IMR-90 (cell line): Measurements from ENCODE around the gene PREP. TPM values are rescaled to one million over a fixed set of nuclear protein-coding genes. Genes with fewer than 3 reads are reported as not detected.

ENCODE experiments used
- ATAC-seq: fragments of 200-7000 bp; cut with Tn5 transposase; 2 replicates; pipeline ENCODE4 v1.9.1; 2020; ENCODE audit warnings: low read depth, mild to moderate bottlenecking, moderate library complexity
- BruUV-seq: library from RNA; stranded (reverse); fragments of 400-500 nt; replicated peaks from 2 replicates; lab custom pipeline; 2021; lab: Mats Ljungman, UMichigan
- CTCF ChIA-PET: fragments of 300-600 bp; formaldehyde crosslinking; extraction: SDS; loops from one replicate; lab custom pipeline; 2021; ENCODE audit warnings: antibody characterized with exemption; lab: Yijun Ruan, JAX
- POLR2A ChIA-PET: fragments of 300-600 bp; sonication (Branson Sonifier 250); formaldehyde crosslinking; loops from one replicate; lab custom pipeline; 2022; ENCODE audit warnings: antibody characterized with exemption; ENCODE audit not compliant: unreplicated experiment; lab: Charles Lee
- DNase-seq: peaks from one replicate; pipeline ENCODE4 v3.0.0; 2013
- H2AFZ ChIP-seq: replicated peaks from 2 replicates; pipeline ENCODE3; 2013; ENCODE audit warnings: low read length, mild to moderate bottlenecking; ENCODE audit not compliant: poor library complexity
- H2AK5ac ChIP-seq: 2 replicates; pipeline ENCODE4 v1.6.1; 2013; ENCODE audit warnings: low read depth, low read length, inconsistent platforms
- H2AK9ac ChIP-seq: replicated peaks from 2 replicates; pipeline ENCODE3; 2013; ENCODE audit warnings: mild to moderate bottlenecking, low read depth, low read length, moderate library complexity; ENCODE audit not compliant: poor library complexity
- H2BK120ac ChIP-seq: 2 replicates; pipeline ENCODE4 v1.6.1; 2013; ENCODE audit warnings: low read depth, low read length, inconsistent platforms
- H2BK15ac ChIP-seq: 3 replicates; pipeline ENCODE4 v1.6.1; 2013; ENCODE audit warnings: low read depth, low read length, inconsistent platforms
- H2BK20ac ChIP-seq: 2 replicates; pipeline ENCODE4 v1.6.1; 2013; ENCODE audit warnings: low read depth, mild to moderate bottlenecking, inconsistent platforms, low read length, moderate library complexity
- H2BK5ac ChIP-seq: 2 replicates; pipeline ENCODE4 v1.6.1; 2013; ENCODE audit warnings: mild to moderate bottlenecking, low read depth, low read length, inconsistent platforms; ENCODE audit not compliant: poor library complexity, severe bottlenecking
- H3K14ac ChIP-seq: replicated peaks from 2 replicates; pipeline ENCODE4 v1.6.1; 2013; ENCODE audit warnings: low read depth, low read length, inconsistent platforms
- H3K18ac ChIP-seq: 2 replicates; pipeline ENCODE4 v1.6.1; 2013; ENCODE audit warnings: low read depth, low read length, control low read depth
- H3K23ac ChIP-seq: 2 replicates; pipeline ENCODE4 v1.6.1; 2013; ENCODE audit warnings: low read depth, low read length, inconsistent platforms
- H3K27ac ChIP-seq: 2 replicates; pipeline ENCODE4 v1.5.1; 2013; ENCODE audit warnings: mild to moderate bottlenecking, control low read depth, low read length; ENCODE audit not compliant: insufficient read depth
- H3K27me3 ChIP-seq: 2 replicates; pipeline ENCODE4 v1.6.1; 2013; ENCODE audit warnings: low read length; ENCODE audit not compliant: control insufficient read depth, insufficient read depth
- H3K36me3 ChIP-seq: 2 replicates; pipeline ENCODE4 v1.6.1; 2013; ENCODE audit warnings: low read length, mixed read lengths; ENCODE audit not compliant: control insufficient read depth, insufficient read depth
- H3K4ac ChIP-seq: 2 replicates; pipeline ENCODE4 v1.6.1; 2013; ENCODE audit warnings: low read depth, low read length, inconsistent platforms
- H3K4me1 ChIP-seq: 2 replicates; pipeline ENCODE4 v1.6.1; 2013; ENCODE audit warnings: low read length, mixed read lengths; ENCODE audit not compliant: control insufficient read depth, insufficient read depth
- H3K4me2 ChIP-seq: 2 replicates; pipeline ENCODE4 v1.6.1; 2013; ENCODE audit warnings: low read depth, mild to moderate bottlenecking, control low read depth, low read length, moderate library complexity
- H3K4me3 ChIP-seq: 2 replicates; pipeline ENCODE4 v1.5.1; 2013; ENCODE audit warnings: low read depth, mild to moderate bottlenecking, control low read depth, low read length, moderate library complexity; ENCODE audit not compliant: insufficient read depth
- H3K56ac ChIP-seq: 2 replicates; pipeline ENCODE4 v1.6.1; 2013; ENCODE audit warnings: low read length, inconsistent platforms; ENCODE audit not compliant: insufficient read depth; ENCODE audit errors: extremely low read depth
- H3K79me1 ChIP-seq, 2 experiments: 2 replicates each; pipeline ENCODE4 v1.6.1; 2013; ENCODE audit warnings: low read length in 2 of 2, inconsistent platforms in 1 of 2, low read depth in 1 of 2
- H3K9ac ChIP-seq: 2 replicates; pipeline ENCODE4 v1.6.1; 2013; ENCODE audit warnings: low read depth, low read length, control low read depth
- H3K9me1 ChIP-seq: 2 replicates; pipeline ENCODE4 v1.6.1; 2013; ENCODE audit warnings: low read length, inconsistent platforms; ENCODE audit not compliant: insufficient read depth
- H3K9me3 ChIP-seq: 2 replicates; pipeline ENCODE4 v1.6.1; 2013; ENCODE audit warnings: low read length; ENCODE audit not compliant: control insufficient read depth, insufficient read depth
- H4K20me1 ChIP-seq: 2 replicates; pipeline ENCODE4 v1.6.1; 2013; ENCODE audit warnings: low read length, inconsistent platforms; ENCODE audit not compliant: insufficient read depth
- H4K5ac ChIP-seq: 2 replicates; pipeline ENCODE4 v1.6.1; 2013; ENCODE audit warnings: mild to moderate bottlenecking, low read depth, low read length, control low read depth
- H4K8ac ChIP-seq, 2 experiments: 2 replicates each; pipeline ENCODE4 v1.6.1; 2013; ENCODE audit warnings: low read depth in 2 of 2, low read length in 2 of 2, control low read depth in 1 of 2, inconsistent platforms in 1 of 2
- H4K91ac ChIP-seq: 2 replicates; pipeline ENCODE4 v1.6.1; 2013; ENCODE audit warnings: low read depth, low read length, inconsistent platforms; ENCODE audit not compliant: insufficient read depth
- CEBPB ChIP-seq: IDR thresholded peaks from 2 replicates; pipeline ENCODE4 v1.6.1; 2012; ENCODE audit warnings: low read depth, low read length, improper control_type of control experiment
- ELK1 ChIP-seq: fragments of 150-350 bp; IDR thresholded peaks from 2 replicates; pipeline ENCODE4 v1.6.1; 2016; ENCODE audit warnings: low read depth, mild to moderate bottlenecking, low read length, moderate library complexity, borderline replicate concordance
- MAZ ChIP-seq: IDR thresholded peaks from 2 replicates; pipeline ENCODE4 v1.6.1; 2012; ENCODE audit warnings: low read depth, mild to moderate bottlenecking, low read length, improper control_type of control experiment, moderate library complexity, borderline replicate concordance
- MXI1 ChIP-seq: IDR thresholded peaks from 2 replicates; pipeline ENCODE4 v1.6.1; 2012; ENCODE audit warnings: low read depth, mild to moderate bottlenecking, low read length, moderate library complexity, borderline replicate concordance
- NFE2L2 ChIP-seq: fragments of 150-350 bp; IDR thresholded peaks from 2 replicates; pipeline ENCODE4 v1.6.1; 2016; ENCODE audit warnings: low read depth, mild to moderate bottlenecking, low read length
- RCOR1 ChIP-seq: IDR thresholded peaks from 2 replicates; pipeline ENCODE4 v1.6.1; 2012; ENCODE audit warnings: mild to moderate bottlenecking, low read length, improper control_type of control experiment; ENCODE audit not compliant: insufficient replicate concordance
- RFX5 ChIP-seq: IDR thresholded peaks from 2 replicates; pipeline ENCODE4 v1.8.0; 2012; ENCODE audit warnings: low read depth, mild to moderate bottlenecking, low read length, moderate library complexity
- SMC3 ChIP-seq: fragments of 150-350 bp; IDR thresholded peaks from 2 replicates; pipeline ENCODE4 v1.6.1; 2016; ENCODE audit warnings: low read depth, mild to moderate bottlenecking, antibody characterized with exemption, low read length, moderate library complexity
- USF2 ChIP-seq: fragments of 150-350 bp; IDR thresholded peaks from 2 replicates; pipeline ENCODE4 v1.6.1; 2017; ENCODE audit warnings: mild to moderate bottlenecking, antibody characterized with exemption, low read length, low read depth
- WGBS, 2 experiments: methylation state at CpG; one replicate each; pipeline versions ENCODE4 v1.1.5 to v1.1.7; 2013; ENCODE audit warnings: missing lambda C conversion rate in 2 of 2; ENCODE audit not compliant: insufficient read length in 1 of 2; ENCODE audit errors: extremely low coverage in 2 of 2; 5-methylcytosine and 5-hydroxymethylcytosine counted together
- dilution Hi-C: fragments of 300-500 bp; cut with HindIII; formaldehyde crosslinking; loops from one replicate; pipeline ENCODE4 v1.14.3; 2018; ENCODE audit warnings: low sequenced_read_pairs; ENCODE audit not compliant: unreplicated experiment
- in situ Hi-C: fragments of 300-500 bp; cut with MboI; formaldehyde crosslinking; loops from 3 replicates; pipeline ENCODE4 v1.14.3; 2019; ENCODE audit warnings: low sequenced_read_pairs, inconsistent platforms, mixed read lengths
- intact Hi-C: fragments of 100-400 bp; cut with micrococcal nuclease; formaldehyde crosslinking; loops from 2 replicates; pipeline ENCODE4 v1.10.0; 2022
- polyA plus RNA-seq, 3 experiments: library from polyadenylated mRNA; depleted of rRNA; stranded (reverse); fragments of >200 nt; gene quantifications; 2 replicates each; pipeline ENCODE4 v1.2.3, GENCODE V29; 2012; ENCODE audit warnings: low replicate concordance in 1 of 3
- total RNA-seq: library from RNA; depleted of rRNA; stranded (reverse); fragments of >200 nt; gene quantifications from 2 replicates; pipeline ENCODE4 v1.2.3, GENCODE V29; 2012
- TF ChIP-seq, protein P1 (sequence below): conservative IDR thresholded peaks from 2 replicates; pipeline ENCODE4 v1.5.1; 2012; ENCODE audit warnings: mild to moderate bottlenecking, low read depth, low read length, improper control_type of control experiment

PREP gene
- total and polyA plus RNA-seq, 2 of the 4 experiments (the other 2 are of a cell fraction) = 21.0 to 25.7 TPM

DNA sequence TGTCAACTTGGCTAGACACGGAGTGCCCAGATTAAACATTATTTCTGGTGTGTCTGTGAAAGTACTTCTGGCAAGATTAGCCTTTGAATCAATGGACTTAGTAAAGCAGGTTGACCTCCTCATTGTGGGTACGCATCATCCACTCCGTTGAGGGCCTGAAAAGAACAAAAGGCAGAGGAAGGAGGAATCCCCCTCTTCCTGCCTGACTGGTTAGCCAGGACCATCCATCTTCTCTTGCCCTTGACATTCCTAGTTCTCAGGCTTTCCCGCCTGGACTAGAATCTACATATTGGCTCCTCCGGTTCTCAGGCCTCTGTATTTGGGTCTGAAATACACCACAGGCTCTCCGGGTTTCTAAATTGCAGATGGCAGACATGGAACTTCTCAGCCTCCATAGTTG is 149.1 kb downstream of the PREP start:
- ChIA-PET CTCF (no interaction called here), POLR2A (no interaction called here)
- WGBS, 2 experiments = 67% methylated on average over 2 of the region's 6 CpGs; no CpG with 5 or more reads in 1 of the 2 experiments
- H4K5ac ChIP-seq = no peak overlapping the region
- in situ Hi-C loops = no loop called here
- no peaks in the 10 kb centered on the region for H3K79me1 ChIP-seq
- H3K18ac ChIP-seq = no peak overlapping the region
- intact Hi-C loops = no loop called here
- no peaks in the 10 kb centered on the region; the same call in 1 of the 2 replicates for H3K27me3 ChIP-seq
- dilution Hi-C loops = no loop called here
- no peak overlapping the region for H2BK120ac ChIP-seq
- no peak overlapping the region for H2BK20ac ChIP-seq
- no peak overlapping the region for H4K8ac ChIP-seq
- no peak overlapping the region for H3K23ac ChIP-seq
- no peak overlapping the region for H4K91ac ChIP-seq
- H2BK5ac ChIP-seq = no peak overlapping the region
- H2BK15ac ChIP-seq = no peak overlapping the region
- no peak overlapping the region for H3K56ac ChIP-seq
- BruUV-seq = no TSS peak
- no peaks in the 10 kb centered on the region for H3K4me1 ChIP-seq
- no peak overlapping the region for H3K4me3 ChIP-seq
- H2AK5ac ChIP-seq = no peak overlapping the region
- H3K4me2 ChIP-seq = no peak overlapping the region
- no peak overlapping the region for H2AFZ ChIP-seq
- no peaks in the 10 kb centered on the region for H3K36me3 ChIP-seq
- TF ChIP-seq RFX5 = no peak
- no peak for TF ChIP-seq NFE2L2
- no peak for TF ChIP-seq CEBPB
- no peak for TF ChIP-seq MXI1
- TF ChIP-seq SMC3 = no peak
- TF ChIP-seq, protein P1, sequence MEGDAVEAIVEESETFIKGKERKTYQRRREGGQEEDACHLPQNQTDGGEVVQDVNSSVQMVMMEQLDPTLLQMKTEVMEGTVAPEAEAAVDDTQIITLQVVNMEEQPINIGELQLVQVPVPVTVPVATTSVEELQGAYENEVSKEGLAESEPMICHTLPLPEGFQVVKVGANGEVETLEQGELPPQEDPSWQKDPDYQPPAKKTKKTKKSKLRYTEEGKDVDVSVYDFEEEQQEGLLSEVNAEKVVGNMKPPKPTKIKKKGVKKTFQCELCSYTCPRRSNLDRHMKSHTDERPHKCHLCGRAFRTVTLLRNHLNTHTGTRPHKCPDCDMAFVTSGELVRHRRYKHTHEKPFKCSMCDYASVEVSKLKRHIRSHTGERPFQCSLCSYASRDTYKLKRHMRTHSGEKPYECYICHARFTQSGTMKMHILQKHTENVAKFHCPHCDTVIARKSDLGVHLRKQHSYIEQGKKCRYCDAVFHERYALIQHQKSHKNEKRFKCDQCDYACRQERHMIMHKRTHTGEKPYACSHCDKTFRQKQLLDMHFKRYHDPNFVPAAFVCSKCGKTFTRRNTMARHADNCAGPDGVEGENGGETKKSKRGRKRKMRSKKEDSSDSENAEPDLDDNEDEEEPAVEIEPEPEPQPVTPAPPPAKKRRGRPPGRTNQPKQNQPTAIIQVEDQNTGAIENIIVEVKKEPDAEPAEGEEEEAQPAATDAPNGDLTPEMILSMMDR = no peak
- no peak for TF ChIP-seq MAZ
- no peak for TF ChIP-seq USF2
- TF ChIP-seq RCOR1 = no peak
- TF ChIP-seq ELK1 = no peak
- no peak overlapping the region for H2AK9ac ChIP-seq
- no peak overlapping the region for H3K14ac ChIP-seq
- H3K9ac ChIP-seq = no peak overlapping the region
- no peaks in the 10 kb centered on the region for H3K9me1 ChIP-seq
- ATAC-seq = no peak
- no peaks in the 10 kb centered on the region for H3K9me3 ChIP-seq
- no peak overlapping the region for H3K27ac ChIP-seq
- H3K4ac ChIP-seq = no peak overlapping the region
- no peaks in the 10 kb centered on the region for H4K20me1 ChIP-seq
- DNase-seq = no peak
